ENCODE results near the gene ZC3H7A. TPM values are rescaled to one million over a fixed set of nuclear protein-coding genes. Genes with fewer than 3 reads are reported as not detected.

The ZC3H7A gene
- total RNA-seq, 3 donors from 2014 or later, result 33.3 to 39.7 (median 38.4) TPM

Other genes with a start within 250 kb of the ZC3H7A start
- 100 to 1,000 TPM in 2 of 3 donors, 10 to 100 TPM in 1; 68.4 to 127 (median 103) TPM for gene LITAF, start 210.3 kb downstream of the ZC3H7A start, total RNA-seq
- gene SNN, start 128.8 kb downstream of the ZC3H7A start, total RNA-seq, result 1 to 10 TPM; 6.5 to 8.3 (median 7.6) TPM
- 10 to 100 TPM; 34.3 to 39.0 (median 35.5) TPM for gene TXNDC11, start 54.4 kb downstream of the ZC3H7A start, total RNA-seq
- gene RSL1D1, start 54.3 kb upstream of the ZC3H7A start, total RNA-seq, result 100 to 1,000 TPM; 464 to 500 (median 484) TPM
- 100 to 1,000 TPM; 266 to 281 (median 276) TPM for gene GSPT1, start 118.7 kb upstream of the ZC3H7A start, total RNA-seq
- 10 to 100 TPM in 1 of 3 donors, 1 to 10 TPM in 2; 4.3 to 11.7 (median 6.2) TPM for gene NPIPB2, start 144.8 kb upstream of the ZC3H7A start, total RNA-seq
- gene TNFRSF17, start 168.0 kb upstream of the ZC3H7A start, total RNA-seq, result not detected
- 10 to 100 TPM in 1 of 3 donors, 1 to 10 TPM in 2; 8.3 to 10.6 (median 9.8) TPM for gene SNX29, start 179.5 kb upstream of the ZC3H7A start, total RNA-seq